Activated T-helper 9 cell treated with anti-CD3 and anti-CD28 coated beads, Interleukin-2, amount 50 U/mL, for 16 hours (primary cell): ENCODE results near the gene DNMT3A.

ENCODE experiments used
- DNase-seq: peaks from one replicate; pipeline ENCODE4 v3.0.0-alpha.2; 2020; ENCODE audit warnings: low read depth

DNMT3A gene

GRCh38 chr2:25343187-25343825 lies 1.6 kb upstream of the DNMT3A start:
- DNase-seq: no peak

GRCh38 chr2:25342372-25343186 lies 854 bp upstream of the DNMT3A start:
- DNase-seq: peak; percentile 73

GRCh38 chr2:25341011-25341727 lies 556 bp downstream of the DNMT3A start:
- peak; percentile 21 for DNase-seq

- DNase-seq: no peak
These were observed 1.4 kb downstream of the DNMT3A start for GRCh38 chr2:25340181-25340921.

GRCh38 chr2:25339791-25340180 lies 1.9 kb downstream of the DNMT3A start:
- DNase-seq: no peak

- DNase-seq: no peak
These were observed 2.5 kb downstream of the DNMT3A start for GRCh38 chr2:25339211-25339674.

- no peak for DNase-seq
These were observed 3.3 kb downstream of the DNMT3A start for GRCh38 chr2:25338401-25338800.

GRCh38 chr2:25337891-25338290 lies 3.8 kb downstream of the DNMT3A start:
- DNase-seq: no peak

- no peak for DNase-seq
These were observed 4.4 kb downstream of the DNMT3A start for GRCh38 chr2:25337276-25337675.

- no peak for DNase-seq
These were observed 5.3 kb downstream of the DNMT3A start for GRCh38 chr2:25336383-25336841.

- no peak for DNase-seq
These were observed 5.8 kb downstream of the DNMT3A start for GRCh38 chr2:25335971-25336370.

GRCh38 chr2:25335204-25335603 lies 6.5 kb downstream of the DNMT3A start:
- no peak for DNase-seq

GRCh38 chr2:25334482-25334881 lies 7.2 kb downstream of the DNMT3A start:
- DNase-seq: no peak

- DNase-seq: no peak
These were observed 7.7 kb downstream of the DNMT3A start for GRCh38 chr2:25333981-25334380.

- no peak for DNase-seq
These were observed 9.2 kb downstream of the DNMT3A start for GRCh38 chr2:25332571-25332970.

- DNase-seq: peak; percentile 58
These were observed 9.9 kb downstream of the DNMT3A start for GRCh38 chr2:25331686-25332365.

GRCh38 chr2:25330937-25331336 lies 10.8 kb downstream of the DNMT3A start:
- no peak for DNase-seq

- DNase-seq: no peak
These were observed 11.5 kb downstream of the DNMT3A start for GRCh38 chr2:25330273-25330672.

- no peak for DNase-seq
These were observed 13.3 kb downstream of the DNMT3A start for GRCh38 chr2:25328152-25329085.

- no peak for DNase-seq
These were observed 15.3 kb downstream of the DNMT3A start for GRCh38 chr2:25326326-25327013.
